ENCODE measurements around the gene ATG5.

DNA sequence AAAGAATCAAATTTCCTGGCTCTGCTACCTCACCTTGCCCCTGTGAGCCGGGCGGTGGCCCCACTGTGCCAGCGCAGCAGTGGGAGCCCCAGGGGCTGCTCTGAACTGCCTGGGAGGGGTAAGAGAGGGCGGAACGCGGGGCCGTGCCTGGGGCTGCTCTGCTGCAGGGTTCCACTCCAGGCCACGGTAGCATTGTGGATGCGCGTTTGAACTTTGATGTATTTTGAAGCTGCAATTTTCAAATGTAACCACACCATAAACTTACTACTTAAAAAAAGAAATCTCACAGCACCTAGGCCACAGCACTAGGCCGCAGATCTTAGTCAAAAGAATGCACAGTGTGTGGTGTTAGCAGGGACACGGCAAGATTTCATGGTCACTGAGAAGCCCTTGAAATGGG is 181.9 kb downstream of the ATG5 start:
- TF ChIP-seq, protein P1, sequence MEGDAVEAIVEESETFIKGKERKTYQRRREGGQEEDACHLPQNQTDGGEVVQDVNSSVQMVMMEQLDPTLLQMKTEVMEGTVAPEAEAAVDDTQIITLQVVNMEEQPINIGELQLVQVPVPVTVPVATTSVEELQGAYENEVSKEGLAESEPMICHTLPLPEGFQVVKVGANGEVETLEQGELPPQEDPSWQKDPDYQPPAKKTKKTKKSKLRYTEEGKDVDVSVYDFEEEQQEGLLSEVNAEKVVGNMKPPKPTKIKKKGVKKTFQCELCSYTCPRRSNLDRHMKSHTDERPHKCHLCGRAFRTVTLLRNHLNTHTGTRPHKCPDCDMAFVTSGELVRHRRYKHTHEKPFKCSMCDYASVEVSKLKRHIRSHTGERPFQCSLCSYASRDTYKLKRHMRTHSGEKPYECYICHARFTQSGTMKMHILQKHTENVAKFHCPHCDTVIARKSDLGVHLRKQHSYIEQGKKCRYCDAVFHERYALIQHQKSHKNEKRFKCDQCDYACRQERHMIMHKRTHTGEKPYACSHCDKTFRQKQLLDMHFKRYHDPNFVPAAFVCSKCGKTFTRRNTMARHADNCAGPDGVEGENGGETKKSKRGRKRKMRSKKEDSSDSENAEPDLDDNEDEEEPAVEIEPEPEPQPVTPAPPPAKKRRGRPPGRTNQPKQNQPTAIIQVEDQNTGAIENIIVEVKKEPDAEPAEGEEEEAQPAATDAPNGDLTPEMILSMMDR (conservative IDR thresholded peaks at IDR 0.05; ENCODE audit: low read length), result no peak
- TF ChIP-seq EZH2phosphoT487 (IDR thresholded peaks at IDR 0.05; ENCODE audit: borderline replicate concordance, low read depth, low read length), result no peak
